ENCODE measurements around the gene ACOXL.

Gene ACOXL

DNA sequence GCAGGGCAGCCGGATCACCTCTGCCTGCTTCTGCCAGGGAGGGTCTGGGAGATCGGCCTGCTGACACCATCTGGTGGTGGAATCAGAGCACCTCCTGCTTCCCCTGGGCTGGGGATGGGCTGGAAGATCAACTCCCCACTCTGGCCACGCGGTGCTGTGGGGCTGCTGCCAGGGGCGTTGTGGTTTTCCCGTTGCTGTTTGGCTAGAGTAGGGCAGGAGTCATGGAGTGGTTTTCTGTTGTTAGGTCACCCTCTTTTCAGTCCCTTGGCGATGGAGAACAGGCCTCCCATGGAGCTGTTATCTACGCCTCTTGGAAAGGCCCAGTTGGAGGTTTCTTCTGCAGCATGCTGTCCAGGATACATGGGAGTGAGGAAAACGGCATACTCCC is 403.5 kb downstream of the ACOXL start:
- no peak for DNase-seq (ENCODE audit: low spot score)

DNA sequence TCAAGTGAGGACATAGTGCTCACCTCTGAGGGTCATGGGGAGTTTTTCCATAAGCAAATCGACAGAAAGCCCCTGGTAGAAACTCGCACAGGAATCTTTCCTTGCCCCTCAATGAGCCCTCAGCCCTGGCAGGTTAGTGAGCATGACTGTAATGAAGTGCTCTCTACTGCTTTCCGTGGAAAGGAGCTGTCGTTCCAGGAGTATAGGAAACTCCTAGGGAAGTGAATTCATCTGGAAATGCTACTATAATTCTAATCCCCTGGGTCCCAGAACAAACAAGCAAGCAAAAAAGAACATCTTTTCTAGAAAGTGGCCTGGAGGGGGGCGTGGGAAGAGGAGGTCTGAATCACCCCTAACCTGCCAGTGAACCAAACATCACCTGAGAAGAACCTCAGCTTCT is 406.5 kb downstream of the ACOXL start:
- DNase-seq (ENCODE audit: low spot score), result no peak

DNA sequence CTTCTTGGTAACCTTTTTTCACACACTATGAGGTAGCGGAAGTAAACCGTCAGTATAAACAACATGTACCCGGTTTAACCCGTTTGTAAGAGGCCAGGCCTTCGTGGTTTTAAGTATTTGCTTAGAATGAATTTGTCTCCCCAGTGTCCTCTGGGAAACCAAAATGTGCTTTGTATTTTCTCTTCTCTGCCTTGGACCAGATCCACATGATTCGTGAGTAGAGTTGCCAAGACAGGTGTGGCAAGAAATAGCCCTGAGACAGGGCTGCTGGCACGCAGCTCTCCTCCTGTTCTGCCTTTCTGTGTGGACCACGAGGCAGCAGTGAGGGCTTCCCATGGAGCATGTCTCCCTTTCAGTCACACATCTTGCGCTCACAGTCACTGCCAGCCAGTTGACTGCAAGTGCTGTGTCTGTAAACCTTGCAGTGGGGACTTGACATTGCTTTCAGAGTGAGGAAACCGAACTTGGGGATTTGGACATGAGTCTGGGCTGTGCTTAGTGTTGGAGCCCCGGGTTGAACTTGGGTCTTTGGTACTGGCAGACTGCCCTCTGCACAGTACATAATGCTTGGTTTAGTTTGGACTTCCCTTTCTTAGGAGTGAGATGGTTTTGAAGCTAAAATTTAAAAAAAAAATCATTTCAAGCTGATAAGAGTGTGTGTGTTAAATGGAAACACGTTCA is 407.4 kb downstream of the ACOXL start:
- no peak for DNase-seq (ENCODE audit: low spot score)

DNA sequence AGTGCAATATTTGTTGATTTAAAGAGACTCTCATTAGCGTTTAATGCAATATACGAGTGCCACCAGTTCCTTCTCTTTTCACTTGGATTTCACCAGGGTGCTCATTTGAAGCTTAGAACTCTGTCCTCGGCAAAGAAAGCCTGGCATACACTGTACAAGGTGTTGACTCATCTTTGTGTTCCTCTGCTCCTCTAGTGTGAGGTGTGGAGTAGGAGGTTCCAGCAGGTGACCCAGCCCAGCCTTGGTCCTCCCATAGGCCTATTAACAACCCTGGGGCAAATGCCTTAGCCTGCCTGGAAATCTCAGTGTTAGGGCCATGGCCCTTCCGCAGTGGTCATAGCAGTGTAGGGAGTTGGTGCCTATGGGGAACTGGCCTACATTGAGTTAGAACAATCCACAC is 408.4 kb downstream of the ACOXL start:
- DNase-seq (ENCODE audit: low spot score), result no peak

DNA sequence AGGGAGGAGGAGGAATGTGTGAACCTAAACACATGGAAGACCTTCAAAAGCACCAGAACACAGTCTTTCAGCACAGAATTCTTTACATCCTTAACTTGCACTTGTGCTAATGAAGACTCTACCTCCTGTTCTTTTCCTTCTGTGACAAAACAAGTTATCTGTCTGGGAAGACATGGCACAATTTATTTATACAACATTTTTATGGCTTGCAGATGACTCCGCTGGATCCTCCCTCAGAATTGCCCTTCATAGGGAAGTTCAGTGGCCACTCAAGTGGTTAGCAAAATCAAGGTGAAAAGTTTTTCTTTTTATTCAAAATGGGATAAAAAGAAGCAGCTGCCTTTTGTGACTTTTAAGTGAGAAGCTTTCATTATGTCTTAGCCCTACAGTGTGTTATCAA is 409.7 kb downstream of the ACOXL start:
- DNase-seq (ENCODE audit: low spot score), result no peak

DNA sequence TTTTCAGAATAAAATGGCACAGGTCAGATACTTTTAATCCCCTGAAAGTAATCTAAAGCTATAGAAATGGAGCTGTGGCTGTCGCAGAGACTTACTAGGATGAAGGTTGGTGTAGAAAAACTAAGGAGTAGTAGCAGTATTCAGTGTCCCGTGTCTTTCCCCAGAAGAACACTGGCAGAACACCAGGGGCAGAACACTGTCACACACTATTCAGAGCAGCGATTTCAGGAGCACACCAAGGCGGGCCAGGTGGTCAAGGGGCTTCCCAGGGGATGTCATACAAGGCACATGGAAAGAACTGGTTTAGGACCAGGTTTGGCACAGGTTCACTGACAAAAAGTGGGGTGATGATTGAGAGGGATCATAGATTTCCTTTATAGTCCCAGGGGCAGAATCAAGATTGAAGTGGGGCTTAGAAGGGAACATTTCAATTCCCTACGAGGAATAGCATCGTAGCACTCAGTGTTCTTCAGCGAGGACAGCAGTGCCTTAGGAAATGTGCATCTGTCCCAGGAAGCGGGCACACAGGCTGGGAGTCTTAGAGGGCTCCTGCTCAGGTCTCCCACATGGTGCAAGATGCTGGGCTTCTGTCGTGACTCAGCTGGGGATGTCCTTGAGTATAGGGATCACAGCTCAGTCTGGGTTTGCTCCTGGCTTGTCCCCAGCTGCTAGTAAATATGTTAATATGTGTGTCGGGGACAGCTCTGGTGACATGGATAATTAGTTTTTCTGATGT is 410.9 kb downstream of the ACOXL start:
- no peak for DNase-seq (ENCODE audit: low spot score)

DNA sequence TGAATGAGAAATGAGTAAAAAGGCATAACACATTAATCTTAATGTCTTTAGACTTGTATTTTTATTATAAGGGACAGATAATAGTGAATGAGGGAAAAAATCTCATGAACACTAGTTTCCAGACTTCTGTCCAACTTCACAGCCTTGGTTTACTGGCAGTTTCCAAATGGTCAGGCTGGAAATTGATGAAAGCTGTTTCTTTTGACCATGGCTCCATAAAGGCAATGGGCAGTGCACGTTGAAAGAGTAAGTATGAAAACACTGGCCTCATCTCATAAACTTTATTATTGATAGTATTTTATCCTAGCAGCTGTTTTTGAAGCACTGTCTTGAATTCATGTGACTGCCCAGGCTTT is 411.4 kb downstream of the ACOXL start:
- no peak for DNase-seq (ENCODE audit: low spot score)

DNA sequence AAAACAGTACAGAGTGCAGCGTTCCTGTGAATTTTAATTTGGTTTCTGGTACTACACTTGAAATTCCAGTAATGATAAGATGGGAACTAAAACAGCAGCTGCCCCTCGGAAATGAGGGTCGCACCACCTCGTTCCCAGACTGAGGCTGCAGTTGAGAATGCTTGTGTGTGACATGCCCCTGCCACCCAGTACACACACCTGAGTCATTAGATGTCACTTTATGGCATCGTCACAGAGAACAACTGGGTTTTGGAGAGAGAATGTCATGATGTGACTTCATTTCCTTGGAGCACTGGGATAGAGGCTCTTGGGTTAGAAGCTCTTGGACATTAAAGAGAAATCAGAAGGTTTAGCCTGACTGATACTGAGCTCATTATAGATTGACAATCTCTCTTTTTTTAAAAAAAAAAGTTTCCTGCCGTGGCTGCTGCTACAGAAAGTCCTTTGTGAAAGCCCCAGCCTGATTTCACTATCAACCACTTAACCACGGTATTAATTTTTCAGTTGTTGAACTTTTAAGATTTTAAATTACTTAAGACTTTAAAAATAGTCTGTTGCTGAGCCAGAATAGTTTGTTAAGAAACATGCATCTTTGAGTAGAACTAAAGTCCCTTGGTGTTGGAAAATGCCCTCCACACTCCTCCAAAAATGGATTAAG is 412.9 kb downstream of the ACOXL start:
- no peak for DNase-seq (ENCODE audit: low spot score)

DNA sequence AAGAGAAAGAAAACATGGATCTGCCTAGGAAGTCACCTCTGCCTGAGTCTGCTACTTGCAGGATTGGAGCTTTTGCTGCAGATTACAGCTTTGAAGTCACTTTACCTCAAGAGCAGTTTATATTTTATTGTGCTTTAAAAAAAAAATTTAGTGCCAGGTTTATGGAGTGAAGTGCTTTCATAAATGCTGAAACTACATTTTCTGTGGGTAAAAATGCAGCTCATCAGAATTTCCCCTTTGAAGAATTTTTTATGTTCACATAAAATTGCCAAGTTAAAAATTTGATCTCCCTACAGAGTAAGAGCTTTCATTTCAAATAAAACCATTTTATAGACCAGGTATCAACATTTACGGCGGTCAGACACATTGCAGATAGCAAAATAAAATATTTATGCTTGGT is 413.6 kb downstream of the ACOXL start:
- DNase-seq (ENCODE audit: low spot score), result no peak

DNA sequence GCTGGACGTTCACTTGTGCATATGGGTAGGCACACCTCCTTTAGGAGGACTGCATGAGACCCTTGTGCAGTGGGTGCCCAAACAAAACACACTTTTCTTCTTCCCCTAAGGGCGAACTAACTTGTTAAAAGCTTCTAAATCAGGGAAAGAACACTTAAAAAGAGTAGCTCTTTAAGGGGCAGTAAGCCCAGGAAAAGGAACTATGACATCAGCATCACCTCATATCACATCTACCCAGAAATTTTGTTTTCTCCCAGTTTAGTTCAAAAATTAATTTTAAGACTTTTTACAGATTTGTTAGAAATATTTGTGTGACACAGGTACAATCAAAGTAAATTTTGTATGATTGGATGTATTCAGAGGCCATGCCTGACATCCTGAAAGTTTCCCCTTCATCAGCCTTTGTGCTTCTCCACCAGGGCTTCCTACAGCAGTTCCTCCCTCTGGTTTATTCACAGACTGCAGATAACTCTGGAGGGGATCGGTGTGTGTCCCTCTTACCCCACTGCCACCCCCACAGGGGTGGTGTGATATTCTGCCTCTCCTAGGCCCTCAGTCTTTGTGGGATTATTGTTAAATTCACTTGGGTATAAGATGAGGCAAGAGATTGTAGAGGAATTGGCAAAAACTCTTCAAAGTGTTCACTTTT is 416.0 kb downstream of the ACOXL start:
- DNase-seq (ENCODE audit: low spot score), result no peak

DNA sequence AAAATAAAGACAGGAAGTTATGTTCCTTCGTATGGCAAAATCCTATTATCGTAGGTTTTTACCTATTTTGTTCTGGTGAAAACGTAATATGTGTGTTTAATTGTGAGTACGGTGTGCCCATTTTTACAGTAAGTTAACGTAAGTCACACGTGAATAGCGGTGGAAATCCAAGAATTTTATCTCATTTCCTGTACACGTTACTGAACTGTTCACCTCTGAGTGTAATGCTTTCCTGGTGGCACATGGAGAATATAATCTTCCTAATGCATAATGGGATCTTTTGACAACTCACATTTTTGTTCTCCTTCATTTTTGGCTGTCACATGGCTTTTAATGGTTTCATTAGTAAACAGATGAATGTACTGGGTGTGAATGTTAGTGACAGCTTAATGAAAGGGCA is 416.6 kb downstream of the ACOXL start:
- DNase-seq (ENCODE audit: low spot score), result no peak

DNA sequence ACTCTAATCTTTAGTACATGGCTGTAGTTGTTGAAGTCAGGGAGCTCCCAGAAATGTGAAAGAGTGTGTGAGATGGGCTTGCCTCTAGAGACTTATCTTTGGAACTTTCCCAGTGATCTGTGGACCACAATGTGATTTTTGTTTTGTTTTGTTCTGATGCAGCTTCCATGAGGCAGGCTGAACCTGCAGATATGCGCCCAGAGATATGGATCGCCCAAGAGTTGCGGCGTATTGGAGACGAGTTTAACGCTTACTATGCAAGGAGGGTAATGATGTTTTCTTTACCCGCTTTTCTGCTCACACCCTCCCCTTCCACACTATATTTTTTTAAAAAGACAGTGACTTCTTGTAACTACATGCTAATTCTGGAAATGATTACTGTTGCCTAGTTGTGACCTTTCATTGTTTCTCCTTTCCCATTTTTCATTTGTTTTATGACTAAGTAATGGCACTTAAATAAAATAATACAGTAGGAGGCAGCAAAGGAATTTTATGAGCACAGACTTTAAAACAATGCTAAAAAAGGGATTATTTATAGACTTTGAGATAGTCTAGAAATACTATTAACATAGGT is 417.6 kb downstream of the ACOXL start:
- no peak for DNase-seq (ENCODE audit: low spot score)

DNA sequence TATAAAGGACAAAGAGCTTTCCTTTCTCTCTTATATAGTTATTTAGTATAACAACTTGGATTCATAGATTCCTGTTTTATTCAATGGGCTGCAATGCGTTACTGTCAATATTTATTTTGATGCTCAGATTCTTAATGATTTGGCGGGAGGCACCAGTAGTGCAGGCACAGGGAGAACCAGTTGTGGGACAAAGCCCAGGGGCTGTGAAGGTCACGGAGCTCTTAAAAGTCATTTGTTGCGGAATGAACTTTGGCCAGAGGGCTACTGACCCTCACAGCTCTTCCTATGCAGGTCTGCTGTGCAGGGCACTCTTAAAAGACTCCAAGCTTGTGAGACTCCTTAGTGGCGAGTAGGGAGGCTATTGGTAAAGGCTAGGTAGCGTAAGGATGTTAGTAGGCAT is 422.4 kb downstream of the ACOXL start:
- DNase-seq (ENCODE audit: low spot score), result no peak

DNA sequence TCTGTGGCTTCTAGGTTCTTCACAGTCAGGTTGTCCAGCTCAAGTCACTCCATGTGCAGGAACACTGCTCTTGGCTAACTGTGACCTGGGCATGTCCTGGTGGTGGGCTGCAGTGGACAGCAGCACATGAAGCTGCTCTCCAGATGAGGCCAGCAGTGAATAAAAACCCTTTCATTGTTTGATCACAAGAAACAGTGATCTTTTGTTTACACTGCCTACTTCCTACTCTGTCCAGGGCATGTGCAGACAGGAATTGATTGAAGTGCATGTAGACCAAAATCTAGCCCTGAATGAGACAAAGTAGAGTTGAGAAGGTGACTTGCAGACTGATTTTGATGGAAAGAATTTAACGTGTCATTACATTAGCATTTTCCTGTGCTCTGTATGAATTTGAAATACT is 423.2 kb downstream of the ACOXL start:
- peak; percentile 57 for DNase-seq (ENCODE audit: low spot score)

DNA sequence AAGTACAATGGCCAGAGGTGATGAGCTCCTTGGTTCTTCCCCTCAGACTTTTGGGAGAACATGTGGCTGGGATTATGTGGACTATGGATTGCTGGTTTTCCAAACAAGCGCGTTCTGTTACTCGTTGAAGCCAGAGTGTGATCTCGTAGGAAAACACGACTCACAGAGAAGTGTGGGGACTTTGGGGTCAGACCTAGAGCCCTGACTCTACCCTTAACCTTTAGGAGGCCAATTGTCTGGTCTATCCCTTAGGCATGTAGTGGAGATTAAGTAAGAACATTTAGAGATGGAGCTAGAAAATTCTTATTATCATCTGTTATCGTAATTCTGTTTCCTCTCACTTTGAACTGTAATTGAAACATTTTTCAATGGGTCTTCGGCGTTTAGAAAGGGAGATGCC is 424.2 kb downstream of the ACOXL start:
- no peak for DNase-seq (ENCODE audit: low spot score)

DNA sequence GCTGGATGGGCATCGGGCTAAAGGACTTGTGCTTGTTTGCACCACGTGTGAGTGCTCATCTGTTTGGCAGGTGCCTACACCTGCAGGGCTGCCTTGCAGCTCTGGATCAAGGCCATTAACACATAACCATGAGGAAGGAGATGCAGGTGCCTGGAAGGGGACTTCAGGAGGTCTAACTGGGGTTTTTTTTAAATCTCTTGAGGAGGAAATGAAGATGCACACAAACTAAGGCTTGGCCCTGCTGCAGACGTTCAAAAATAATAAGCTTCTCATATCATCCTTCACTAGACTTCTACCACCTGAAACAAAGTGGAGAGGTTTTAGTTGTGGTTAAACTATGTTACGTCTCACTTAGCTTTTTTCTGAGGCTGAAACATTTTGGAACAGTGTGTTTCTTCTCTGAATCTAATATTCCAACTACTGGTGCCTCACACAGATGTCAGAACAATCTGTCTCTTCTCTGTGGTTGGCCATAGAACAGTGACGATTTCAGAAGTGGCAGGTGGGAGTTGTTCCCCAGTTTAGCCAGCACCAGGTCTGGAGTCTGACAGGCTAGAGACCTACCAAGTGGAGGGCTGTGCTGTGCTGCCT is 424.8 kb downstream of the ACOXL start:
- DNase-seq (ENCODE audit: low spot score), result no peak

DNA sequence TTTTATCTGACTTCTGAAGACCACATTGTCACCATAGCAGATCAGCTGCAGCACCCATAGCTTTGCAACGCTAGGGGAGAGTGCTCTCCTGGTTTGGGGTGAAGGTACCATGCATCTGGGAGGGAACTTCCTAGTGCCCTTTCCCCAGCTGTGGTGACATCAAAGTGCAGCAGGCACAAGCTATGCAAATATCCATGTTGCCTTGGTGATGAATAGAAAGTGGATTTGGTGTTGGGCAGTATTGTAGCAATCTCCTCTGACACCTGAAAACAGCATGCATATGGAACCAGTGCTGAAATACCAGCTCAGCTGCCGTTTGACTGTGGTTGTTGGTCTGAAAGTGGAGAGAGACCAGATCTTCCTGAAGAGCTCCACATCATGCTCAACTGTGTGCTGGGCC is 425.4 kb downstream of the ACOXL start:
- DNase-seq (ENCODE audit: low spot score), result no peak

DNA sequence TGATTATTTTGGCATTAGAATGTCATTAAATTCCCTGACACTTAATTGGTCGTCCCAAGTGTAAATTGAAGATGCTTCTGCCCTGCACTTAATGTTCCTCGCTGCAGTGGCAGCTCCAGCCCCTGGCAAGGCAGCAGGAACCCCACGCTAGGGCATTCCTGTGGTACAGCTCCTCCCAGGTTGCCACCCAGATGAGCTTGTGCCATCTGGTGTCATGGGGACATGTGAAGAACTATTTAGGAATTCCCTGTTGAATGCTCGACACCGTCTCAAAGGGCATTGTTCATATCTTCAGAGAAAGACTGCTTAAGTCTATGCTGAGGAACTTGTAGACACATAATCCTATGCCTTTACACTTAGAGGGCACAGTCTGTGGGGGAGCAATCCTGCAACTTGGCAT is 427.3 kb downstream of the ACOXL start:
- DNase-seq (ENCODE audit: low spot score), result no peak

DNA sequence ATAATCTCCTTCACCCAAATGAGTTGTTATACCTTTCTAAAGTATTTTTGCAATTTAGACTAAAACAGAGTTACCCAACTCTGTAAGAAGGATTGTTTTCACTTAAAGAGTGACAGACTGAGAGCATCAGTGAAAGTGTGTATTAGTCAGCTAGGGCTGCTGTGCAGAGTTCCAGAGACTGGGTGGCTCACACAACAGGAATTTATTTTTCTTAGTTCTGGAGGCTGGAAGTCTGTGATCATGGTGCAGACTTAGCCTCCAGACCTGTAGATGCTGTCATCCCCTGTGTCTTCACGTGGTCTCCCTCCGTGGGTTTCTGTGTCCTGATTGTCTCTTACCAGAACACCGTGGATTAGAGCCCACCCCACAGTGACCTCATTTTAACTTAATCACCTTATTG is 428.4 kb downstream of the ACOXL start:
- DNase-seq (ENCODE audit: low spot score), result no peak

DNA sequence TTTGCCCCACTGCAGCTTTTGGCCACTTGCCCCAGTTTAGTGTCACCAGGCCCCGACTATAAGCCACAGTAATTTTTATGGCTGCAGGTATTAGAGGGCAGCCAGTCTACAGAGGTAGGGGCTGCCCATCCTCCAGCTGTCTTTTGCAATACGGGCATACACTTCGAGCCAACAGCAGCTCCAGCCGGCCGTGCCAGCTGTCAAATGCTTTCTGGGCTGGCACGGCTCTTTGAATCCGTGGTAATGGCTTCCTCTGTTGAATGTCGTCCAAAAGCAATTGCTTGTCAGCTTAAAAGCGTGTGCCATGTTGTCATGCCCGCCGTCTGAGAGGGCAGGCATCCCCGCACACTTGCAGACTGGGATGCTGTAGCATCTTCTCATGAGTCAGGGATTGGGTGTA is 429.6 kb downstream of the ACOXL start:
- DNase-seq (ENCODE audit: low spot score), result peak; percentile 83

DNA sequence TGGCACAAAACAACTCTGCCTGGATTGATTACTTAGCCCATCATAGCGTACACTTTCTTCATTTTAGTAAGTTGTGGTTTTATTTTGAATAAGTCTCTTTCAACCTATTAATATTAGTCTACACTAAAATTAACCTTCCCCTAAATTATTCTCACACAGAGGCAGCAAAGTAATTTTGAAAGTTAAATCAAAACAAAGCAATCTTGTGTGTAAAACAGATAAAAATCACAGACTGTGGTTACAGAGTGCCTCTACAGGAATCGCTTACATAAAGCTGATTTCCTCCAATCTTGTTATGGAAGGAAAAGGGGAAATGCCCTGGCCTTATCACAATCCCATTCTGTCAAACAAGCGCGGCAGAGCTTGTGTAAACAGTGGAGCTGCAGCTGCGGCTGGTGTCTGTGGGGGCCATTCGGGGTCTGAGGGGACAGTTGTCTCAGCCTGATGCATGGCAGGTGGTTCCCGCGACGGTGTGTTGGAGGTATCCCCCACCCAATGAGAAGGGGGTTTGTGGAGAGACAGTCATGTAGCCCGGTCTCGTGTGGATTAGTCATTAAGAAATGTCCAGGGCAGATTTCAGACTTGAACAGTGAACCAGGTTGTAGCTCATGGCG is 430.5 kb downstream of the ACOXL start:
- no peak for DNase-seq (ENCODE audit: low spot score)

DNA sequence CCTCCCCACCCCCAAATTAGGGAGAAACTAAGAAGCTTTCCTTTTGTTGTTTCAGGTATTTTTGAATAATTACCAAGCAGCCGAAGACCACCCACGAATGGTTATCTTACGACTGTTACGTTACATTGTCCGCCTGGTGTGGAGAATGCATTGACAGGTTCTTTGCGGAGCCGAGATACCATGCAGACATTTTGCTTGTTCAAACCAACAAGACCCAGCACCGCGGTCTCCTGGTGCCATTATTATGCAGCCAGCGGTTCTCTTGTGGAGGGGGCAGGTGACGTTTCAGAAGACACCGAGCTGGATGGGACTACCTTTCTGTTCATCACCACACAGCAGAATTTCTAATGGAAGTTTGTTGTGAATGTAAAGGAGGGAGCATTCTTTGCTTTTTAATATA is 431.7 kb downstream of the ACOXL start:
- DNase-seq (ENCODE audit: low spot score), result no peak
